Peyer's patch (tissue), 4 donors: ENCODE results near the gene RAP1B.

Experiments used
- POLR2A ChIP-seq, 2 donors: fragments of 450-650 bp; IDR thresholded peaks; one replicate each; pipeline ENCODE4 v1.5.1; 2017; ENCODE audit warnings: antibody characterized with exemption in 2 of 2, mild to moderate bottlenecking in 2 of 2, moderate library complexity in 2 of 2
- TF ChIP-seq, protein P1 (sequence below), 6 experiments: fragments of 450-650 bp in 4 of 6; fragments of 200-600 bp in 2 of 6; sonication (generic) in 1 of 6; IDR thresholded peaks; one replicate each; pipeline ENCODE4 v1.5.1; 2017 to 2019; ENCODE audit warnings: antibody characterized with exemption in 6 of 6, mild to moderate bottlenecking in 3 of 6, moderate library complexity in 1 of 6

DNA sequence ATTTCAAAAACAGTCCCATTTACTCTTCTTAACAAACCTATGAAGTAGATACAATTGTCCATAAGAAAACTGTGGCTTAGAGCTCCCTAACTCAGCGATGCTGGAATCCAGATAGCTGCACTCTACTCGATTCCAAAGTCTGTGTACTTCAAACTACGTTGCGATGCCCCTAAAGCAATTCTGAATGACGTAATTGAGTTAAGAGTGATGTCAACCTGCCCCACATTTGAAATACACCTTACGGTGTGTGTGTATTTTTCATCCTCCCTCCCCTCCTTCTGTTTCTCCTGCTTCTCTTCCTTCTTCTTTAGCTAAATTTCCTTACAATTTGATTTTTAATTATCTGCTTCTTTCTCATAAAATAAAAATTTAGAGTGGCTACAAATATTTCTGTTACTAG, 31.9 kb upstream of the RAP1B start:
- TF ChIP-seq, protein P1, sequence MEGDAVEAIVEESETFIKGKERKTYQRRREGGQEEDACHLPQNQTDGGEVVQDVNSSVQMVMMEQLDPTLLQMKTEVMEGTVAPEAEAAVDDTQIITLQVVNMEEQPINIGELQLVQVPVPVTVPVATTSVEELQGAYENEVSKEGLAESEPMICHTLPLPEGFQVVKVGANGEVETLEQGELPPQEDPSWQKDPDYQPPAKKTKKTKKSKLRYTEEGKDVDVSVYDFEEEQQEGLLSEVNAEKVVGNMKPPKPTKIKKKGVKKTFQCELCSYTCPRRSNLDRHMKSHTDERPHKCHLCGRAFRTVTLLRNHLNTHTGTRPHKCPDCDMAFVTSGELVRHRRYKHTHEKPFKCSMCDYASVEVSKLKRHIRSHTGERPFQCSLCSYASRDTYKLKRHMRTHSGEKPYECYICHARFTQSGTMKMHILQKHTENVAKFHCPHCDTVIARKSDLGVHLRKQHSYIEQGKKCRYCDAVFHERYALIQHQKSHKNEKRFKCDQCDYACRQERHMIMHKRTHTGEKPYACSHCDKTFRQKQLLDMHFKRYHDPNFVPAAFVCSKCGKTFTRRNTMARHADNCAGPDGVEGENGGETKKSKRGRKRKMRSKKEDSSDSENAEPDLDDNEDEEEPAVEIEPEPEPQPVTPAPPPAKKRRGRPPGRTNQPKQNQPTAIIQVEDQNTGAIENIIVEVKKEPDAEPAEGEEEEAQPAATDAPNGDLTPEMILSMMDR (IDR thresholded peaks at IDR 0.05): no peak
- TF ChIP-seq POLR2A (IDR thresholded peaks at IDR 0.05): no peak
